GM19452 (cell line): ENCODE results near the gene MRPL10.

Source experiments
- ATAC-seq: cut with Tn5 transposase; IDR thresholded peaks from one replicate; pipeline ENCODE4 v1.9.1; 2021; ENCODE audit not compliant: unreplicated experiment

The MRPL10 gene

DNA sequence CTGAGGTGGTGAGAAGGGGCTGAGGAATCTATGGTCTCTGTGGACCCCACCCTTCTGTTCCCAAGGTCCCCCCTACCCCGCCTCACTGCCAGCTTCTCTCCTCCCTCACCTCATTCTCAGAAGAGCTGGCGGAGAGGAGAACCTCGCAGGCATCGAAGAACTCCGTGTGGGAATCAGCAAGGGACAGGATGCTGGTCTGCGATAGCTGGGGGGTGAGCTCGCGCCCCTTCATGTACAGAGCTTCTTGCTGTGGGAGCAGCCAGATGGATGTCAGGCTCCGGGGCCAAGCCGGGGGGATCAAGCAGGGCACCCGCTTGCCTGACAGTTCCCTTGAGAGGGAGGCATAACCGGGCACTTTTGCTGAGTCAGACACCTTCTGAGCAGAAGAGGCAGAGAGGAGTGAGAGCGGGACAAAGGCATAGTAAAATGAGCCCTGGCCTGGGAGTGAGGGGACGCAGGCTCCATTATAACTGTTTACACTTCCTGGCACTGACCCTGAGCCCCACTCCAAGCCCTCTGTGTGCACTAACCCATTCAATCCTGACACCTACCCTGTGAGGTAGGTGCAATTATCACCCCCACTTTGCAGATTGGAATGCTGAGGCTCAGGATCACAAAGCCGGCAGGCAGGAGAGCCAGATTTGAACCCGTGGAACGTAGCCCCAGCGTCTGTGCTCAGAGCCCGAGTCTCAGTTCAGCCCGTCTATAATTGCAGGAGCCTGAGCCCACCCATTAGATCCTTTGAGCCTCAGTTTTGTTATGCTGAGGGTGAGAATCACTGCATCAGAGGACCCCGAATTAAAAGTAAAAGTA lies 16.0 kb downstream of the MRPL10 start:
- no peak for ATAC-seq

DNA sequence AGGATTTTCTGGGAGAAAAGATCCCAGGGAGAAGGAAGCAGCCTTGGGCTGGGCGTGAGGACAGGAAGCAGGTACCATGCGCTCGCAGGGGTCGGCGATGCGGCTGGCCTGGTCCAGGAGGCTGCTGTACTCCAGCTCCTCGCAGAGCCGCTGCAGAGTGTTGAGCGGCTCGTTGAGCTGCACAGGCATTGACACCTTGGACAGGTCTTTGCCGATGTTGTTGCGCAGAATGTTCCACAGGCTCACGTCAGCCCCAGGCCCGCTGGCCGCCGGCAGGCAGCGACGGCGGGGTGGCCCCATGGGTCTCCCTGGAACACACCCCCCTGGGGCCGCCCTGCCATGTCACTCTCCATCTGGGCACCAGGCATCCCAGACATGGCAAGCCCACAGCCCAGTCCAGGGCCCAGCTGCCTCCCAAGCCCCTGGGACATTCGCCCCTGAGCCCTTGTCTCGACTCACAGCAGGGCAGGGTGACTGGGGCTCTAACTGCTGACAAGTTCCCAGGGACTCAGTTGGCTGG lies 17.8 kb downstream of the MRPL10 start:
- ATAC-seq, result no peak

GRCh38 chr17:47813077-47813476 lies 18.3 kb downstream of the MRPL10 start:
- no peak for ATAC-seq

DNA sequence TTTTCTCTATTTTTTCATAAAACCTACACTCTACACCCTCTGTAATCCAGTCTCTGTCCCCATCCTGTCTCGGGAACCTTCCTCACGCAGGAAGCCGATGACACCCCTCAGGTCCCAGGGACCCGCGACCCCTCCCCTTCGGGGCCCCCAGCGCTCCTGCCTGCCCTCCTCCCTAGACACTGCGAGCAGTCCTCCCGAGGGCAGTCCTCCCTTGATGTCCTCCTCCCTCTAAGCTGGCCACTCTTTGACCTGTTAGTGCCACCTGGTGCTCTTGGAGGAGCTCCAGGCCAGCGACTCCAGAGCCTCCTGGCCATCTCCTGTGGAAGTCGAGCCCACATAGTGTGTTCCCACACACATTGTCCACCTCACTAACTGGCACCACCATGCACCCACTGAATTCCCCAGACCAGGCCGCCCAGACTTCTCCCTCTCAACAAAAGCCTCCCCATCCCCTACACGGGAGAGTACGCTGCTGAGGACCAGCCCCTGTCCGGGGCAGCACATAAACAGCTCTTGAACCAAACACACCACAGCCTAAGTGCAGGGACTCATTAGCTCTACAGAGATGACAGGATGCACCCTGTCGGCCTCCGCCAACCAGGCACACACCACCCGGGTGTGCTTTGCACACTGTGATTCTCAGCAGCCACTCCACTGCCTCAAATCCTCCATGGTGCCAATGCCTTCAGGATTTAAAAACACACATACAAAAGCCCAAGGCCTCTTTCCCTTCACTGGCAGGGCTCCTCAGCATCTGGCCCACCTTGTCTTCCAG lies 19.0 kb downstream of the MRPL10 start:
- no peak for ATAC-seq

GRCh38 chr17:47811709-47812108 lies 19.6 kb downstream of the MRPL10 start:
- no peak for ATAC-seq

GRCh38 chr17:47810901-47811635 lies 20.3 kb downstream of the MRPL10 start:
- no peak for ATAC-seq

DNA sequence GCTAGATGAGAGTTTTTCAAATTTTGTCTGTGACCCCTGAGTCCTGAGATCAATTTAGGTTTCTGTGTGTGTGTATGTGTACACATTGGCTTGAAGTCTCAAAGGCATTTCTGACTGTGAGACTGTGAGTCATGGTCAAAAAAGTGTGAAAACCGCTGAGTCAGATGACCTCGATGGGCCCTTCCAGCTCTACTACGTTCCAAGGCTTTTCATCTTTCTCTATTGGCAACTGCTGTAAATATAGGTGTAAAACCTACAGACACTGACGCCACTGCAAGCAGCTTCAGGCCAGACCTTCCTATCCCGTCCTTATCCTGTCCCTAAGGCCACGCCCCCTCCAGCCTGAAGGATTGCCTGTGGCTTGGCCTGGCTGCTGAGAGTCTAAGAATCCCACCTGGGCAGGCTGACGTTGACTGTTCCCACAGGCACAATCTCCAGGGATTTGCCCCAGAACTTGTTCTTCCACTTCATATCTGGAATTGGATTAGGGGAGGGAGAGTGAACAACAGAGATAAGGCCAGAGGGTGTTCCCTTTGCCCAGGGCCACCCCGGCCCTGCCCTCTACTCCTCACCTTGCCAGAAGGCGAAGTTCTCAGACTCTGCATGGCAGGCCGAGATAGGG lies 21.0 kb downstream of the MRPL10 start:
- ATAC-seq, result no peak

GRCh38 chr17:47808830-47809480 lies 22.4 kb downstream of the MRPL10 start:
- no peak for ATAC-seq

DNA sequence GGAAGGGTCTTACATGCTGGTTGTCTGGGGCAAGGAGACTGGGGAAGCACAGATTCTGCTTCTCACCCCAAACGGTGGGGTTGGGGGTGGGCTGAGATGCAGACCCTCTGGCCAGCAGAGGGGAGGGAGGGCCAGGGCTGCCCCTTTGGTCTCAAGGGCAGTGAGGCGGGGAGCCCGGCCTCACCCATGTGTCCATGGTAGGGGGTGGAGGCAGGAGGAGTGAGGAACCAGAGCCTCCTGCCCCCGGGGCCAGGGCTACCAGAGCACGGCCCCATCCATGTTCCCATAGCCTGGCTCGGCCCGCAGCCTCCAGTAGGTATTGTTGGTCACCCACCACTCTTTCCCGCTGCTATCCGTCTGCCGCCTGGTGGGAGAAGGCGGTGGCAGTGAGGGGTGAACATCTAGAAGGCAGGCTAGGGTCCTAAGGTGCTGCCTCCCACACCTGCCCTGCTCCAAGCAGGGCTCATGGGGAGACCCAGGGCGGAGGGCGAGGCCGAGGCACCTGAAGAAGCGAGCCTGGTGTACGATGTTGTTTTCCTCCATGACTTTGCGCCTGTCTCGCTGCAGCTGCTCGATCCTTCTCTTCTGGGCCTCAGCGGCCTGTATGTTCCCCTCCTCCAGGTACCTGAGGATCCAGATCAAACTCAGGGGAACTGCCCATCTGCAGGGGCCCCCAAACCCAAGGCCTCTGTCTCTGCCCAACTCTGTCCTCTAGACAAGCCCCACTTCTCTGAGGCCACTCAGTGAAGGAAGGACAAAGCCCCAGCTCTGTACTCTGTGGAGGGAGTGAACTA lies 23.1 kb downstream of the MRPL10 start:
- ATAC-seq, result no peak

DNA sequence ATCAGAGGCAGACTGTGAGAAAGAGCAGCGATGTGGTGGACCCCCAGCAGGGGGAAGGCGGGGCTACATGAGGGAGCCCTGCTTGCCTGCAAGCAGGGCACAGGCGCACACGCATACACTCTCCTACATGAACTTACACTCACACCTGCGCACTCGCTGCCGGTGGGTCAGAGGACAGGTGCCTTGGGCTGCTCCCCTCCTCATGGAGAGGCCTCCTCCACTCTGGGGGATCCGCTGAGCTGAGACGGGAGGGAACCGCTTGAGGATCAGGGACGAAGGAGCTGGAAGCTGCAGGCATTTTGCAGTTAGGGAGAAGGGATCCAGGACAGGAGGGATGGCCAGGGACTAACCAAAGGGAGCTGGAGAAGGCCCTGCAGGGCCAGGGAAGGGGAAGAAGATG lies 23.9 kb downstream of the MRPL10 start:
- no peak for ATAC-seq

DNA sequence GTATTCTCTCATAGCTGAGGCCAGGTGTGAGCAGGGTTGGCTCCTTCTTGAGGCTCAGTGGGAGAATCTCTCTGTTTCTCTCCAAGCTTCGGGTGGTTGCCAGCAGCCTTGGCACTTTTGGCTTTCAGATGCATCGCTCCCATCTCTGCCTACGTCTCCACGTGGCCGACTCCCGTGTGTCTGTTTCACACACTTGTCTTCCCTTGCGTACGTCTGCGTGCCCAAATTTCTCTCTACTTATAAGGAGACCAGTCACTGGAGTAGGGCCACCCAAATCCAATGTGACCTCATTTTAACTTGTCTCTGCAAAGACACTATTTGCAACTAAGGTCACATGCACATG lies 24.5 kb downstream of the MRPL10 start:
- no peak for ATAC-seq

- ATAC-seq, result no peak
These were observed 25.1 kb downstream of the MRPL10 start for GRCh38 chr17:47806026-47806912.

DNA sequence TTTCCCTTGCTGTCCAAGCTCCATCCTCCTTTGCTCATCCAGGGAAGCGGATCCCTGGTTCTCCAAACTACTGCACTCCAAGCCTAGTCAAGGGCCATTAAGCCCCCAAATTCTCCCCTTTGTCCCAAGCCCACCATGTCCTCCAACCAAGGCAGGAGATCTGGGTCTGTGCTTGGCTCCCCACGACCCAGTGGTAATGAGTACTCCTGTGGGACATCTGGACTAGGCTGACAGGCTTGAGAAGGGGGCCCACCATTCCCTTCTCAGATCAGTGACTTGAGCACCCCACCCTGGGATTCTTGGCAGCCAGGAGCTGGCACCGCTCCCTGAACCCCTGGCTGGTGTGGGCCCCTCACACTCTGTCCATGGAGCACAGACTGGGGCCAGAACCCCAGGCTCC lies 26.9 kb downstream of the MRPL10 start:
- no peak for ATAC-seq

DNA sequence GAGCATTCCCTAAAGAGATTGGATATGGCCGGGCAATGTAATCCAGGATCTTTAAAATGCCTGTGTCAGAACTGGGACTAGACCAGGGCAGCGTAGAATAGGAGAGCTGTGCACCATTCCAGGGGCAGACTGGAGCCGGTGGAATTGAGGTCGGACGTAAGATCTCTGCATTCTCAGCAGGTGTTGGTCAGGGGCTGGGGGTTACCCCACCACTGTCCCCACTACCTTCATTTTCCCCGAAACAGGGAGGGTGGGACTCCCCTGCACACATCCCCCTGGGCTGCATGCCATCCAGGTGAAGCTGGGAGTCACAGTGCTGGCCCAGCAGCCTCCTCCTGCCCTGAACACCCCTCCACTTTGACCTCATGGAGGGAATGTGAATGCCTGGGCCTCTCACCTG lies 27.6 kb downstream of the MRPL10 start:
- no peak for ATAC-seq

GRCh38 chr17:47803201-47803600 lies 28.1 kb downstream of the MRPL10 start:
- no peak for ATAC-seq

DNA sequence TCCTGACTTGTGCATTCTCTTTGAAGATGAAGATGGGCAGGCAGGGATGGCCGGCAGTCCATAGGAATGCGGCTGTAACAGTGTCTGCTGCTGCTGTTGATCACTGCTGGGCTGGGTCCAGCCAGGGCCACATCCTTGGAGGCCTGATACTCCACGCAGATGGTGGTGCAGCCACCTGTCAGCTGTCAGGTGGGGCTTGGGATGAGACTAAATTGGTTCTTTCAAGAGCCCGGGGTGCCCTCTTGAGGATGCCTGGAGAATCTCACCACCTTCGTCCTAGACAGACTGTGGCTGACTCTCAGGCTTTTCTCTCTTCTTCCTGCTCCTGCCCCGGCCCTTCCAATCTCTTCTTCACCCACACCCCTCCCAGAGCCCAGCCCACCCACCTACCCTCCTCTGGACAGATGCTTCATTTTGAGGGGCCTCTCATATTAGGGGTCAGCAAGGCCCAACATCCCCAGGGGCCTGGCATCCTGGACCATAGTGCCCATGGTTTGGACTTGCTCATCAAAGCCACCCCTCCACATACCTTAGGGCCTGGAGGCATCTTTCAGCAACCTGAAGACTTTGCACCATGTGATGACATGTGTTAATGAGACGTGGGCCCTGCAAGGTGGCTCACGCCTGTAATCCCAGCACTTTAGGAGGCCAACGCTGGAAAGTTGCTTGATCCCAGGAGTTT lies 28.9 kb downstream of the MRPL10 start:
- ATAC-seq, result no peak

DNA sequence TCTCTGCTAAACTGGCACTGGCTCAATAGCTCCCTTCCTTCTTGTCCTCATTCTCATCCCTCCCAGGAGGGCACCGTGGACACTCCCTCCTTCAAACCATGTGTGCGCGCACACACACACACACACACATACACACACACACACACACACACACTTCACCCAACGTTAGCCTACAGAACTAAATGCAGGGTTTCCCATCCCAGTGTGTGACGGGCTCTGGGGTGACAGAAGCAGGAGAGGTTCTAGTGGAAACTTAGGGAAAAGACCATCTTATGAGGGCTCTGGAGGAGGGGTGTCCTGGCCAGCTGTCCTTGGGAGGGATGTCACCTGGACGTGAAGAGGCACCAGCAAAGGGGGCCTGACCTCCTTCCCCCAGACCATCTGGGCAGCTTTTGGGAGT lies 29.4 kb downstream of the MRPL10 start:
- no peak for ATAC-seq

DNA sequence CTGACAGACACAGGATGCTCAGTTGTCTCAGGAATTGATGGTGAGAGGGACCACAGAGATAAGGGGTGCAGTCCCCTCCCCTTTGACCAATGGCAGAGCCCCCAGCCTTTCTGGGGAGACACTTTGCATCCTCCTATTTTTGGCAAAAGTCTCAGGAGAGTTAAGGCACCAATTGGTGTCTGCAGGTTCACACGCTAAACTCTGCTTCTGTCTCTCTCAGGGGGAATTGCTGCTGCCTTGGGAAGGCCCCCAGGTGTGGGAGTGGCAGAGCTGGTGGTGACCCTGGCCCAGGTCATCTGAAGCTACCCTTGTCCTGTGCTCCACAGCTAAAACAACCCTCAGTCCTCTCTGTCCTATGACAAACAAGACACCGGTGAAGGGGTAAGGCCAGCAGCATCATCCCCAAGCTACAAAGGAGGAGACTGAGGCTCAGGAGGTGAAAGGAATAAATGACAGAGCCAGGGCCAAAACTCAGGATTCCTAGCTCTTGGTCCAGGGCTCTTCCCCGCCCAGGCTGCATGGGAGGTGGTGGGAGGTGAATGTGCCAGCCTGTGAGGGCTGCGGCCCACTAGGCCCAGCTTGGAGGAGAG lies 30.1 kb downstream of the MRPL10 start:
- no peak for ATAC-seq
